Keratinocyte (primary cell): ENCODE data around the gene ZEB1.

Source experiments
- CTCF ChIP-seq, 3 experiments: IDR thresholded peaks in 1 of 3; conservative IDR thresholded peaks in 1 of 3; optimal IDR thresholded peaks in 1 of 3; 2 replicates in 2 of 3; 3 replicates in 1 of 3; pipeline versions ENCODE3 to v1.5.1; 2011; ENCODE audit warnings: low read length in 3 of 3, mild to moderate bottlenecking in 3 of 3, moderate library complexity in 2 of 3, control low read depth in 1 of 3, inconsistent platforms in 1 of 3; ENCODE audit not compliant: insufficient read depth in 2 of 3; ENCODE audit errors: extremely low read depth in 1 of 3
- EZH2 ChIP-seq: IDR thresholded peaks from one replicate; pipeline ENCODE4 v1.6.1; 2012; ENCODE audit warnings: inconsistent platforms, mild to moderate bottlenecking, low read length, moderate library complexity

GRCh38 chr10:31352436-31353226 lies 33.6 kb downstream of the ZEB1 start:
- TF ChIP-seq CTCF (optimal IDR thresholded peaks at IDR 0.05 in 1 of 3, IDR thresholded peaks at IDR 0.05 in 1 of 3, conservative IDR thresholded peaks at IDR 0.05 in 1 of 3; ENCODE audit: extremely low read depth in 1 of 3, insufficient read depth in 2 of 3, low read length in 3 of 3) (no peak), EZH2 (no peak)
